ENCODE measurements around the gene CYP4Z1. TPM values are rescaled to one million over a fixed set of nuclear protein-coding genes. Genes with fewer than 3 reads are reported as not detected.

Gene CYP4Z1
- total RNA-seq, 1 experiment from 2014 or later: not detected

- TF ChIP-seq REST (IDR thresholded peaks at IDR 0.05; ENCODE audit: low read depth) (no peak), SIN3A (IDR thresholded peaks at IDR 0.05; ENCODE audit: low read depth) (no peak)
Observed at GRCh38 chr1:47161298-47162040, 94.4 kb downstream of the CYP4Z1 start (continued).

DNA sequence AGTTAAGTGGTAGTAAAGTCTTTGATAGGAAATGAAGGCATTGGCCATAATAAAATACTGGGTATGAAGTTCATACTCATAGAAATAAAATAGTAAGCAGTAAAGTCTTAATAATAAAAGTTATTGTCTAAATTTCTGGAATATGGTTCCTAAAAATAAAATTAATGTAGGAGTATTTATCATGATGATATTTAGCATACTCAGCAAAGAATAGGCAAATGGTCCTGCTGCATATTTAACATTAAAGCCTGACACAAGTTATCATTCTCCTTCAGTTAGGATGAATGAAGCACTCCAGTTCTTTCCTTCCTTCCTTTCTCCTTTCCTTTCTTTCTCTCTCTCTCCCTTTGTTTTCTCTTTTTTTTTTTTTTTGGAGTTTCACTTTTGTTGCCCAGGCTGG lies 97.5 kb downstream of the CYP4Z1 start:
- POLR2A ChIA-PET: no interaction called here
- Histone ChIP-seq H3K4me1 (ENCODE audit: control insufficient read depth in 1 of 2, insufficient read depth in 2 of 2, low read length in 2 of 2) (no peaks in the 10 kb centered on the region), H3K4me3 (replicated peaks in 1 of 2; ENCODE audit: low read depth in 1 of 2, low read length in 2 of 2) (no peak overlapping the region), H3K36me3 (ENCODE audit: control insufficient read depth in 1 of 2, insufficient read depth in 2 of 2, low read length in 2 of 2) (no peaks in the 10 kb centered on the region), H3K4me2 (ENCODE audit: low read length) (no peak overlapping the region), H2AFZ (ENCODE audit: low read depth, low read length, poor library complexity, severe bottlenecking) (no peak overlapping the region), H3K27ac (ENCODE audit: low read depth, low read length) (no peak overlapping the region), H3K9ac (ENCODE audit: low read length) (no peak overlapping the region), H3K27me3 (ENCODE audit: insufficient read depth, low read length) (no peaks in the 10 kb centered on the region), H3K79me2 (ENCODE audit: insufficient read depth, low read length) (no peaks in the 10 kb centered on the region), H3K9me2 (ENCODE audit: insufficient read depth) (no peaks in the 10 kb centered on the region), H3K9me3 (ENCODE audit: control insufficient read depth in 1 of 2, insufficient read depth in 1 of 2, low read depth in 1 of 2, low read length in 2 of 2) (no peaks in the 10 kb centered on the region), H4K20me1 (ENCODE audit: insufficient read depth) (no peaks in the 10 kb centered on the region)
- CTCF ChIA-PET: no interaction called here
- ATAC-seq (no peak), DNase-seq (ENCODE audit: low read depth, low spot score) (no peak)
- RAD21 ChIA-PET (ENCODE audit: low non-redundant PET in 1 of 2, low total read pairs in 2 of 2, uncharacterized antibody in 2 of 2, unreplicated experiment in 2 of 2): no interaction called here
- intact Hi-C loops (cut with micrococcal nuclease): no loop called here
- no TSS peak for BruUV-seq (replicated peaks)
- TF ChIP-seq, protein P1, sequence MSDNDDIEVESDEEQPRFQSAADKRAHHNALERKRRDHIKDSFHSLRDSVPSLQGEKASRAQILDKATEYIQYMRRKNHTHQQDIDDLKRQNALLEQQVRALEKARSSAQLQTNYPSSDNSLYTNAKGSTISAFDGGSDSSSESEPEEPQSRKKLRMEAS (IDR thresholded peaks at IDR 0.05): no peak
- TF ChIP-seq EZH2 (IDR thresholded peaks at IDR 0.05): no peak
- TF ChIP-seq EGR1 (IDR thresholded peaks at IDR 0.05; ENCODE audit: low read depth): no peak
- no peak for TF ChIP-seq SRF (IDR thresholded peaks at IDR 0.05; ENCODE audit: low read depth)
- TF ChIP-seq TCF7L2 (IDR thresholded peaks at IDR 0.05; ENCODE audit: borderline replicate concordance, extremely low read depth, insufficient read depth, insufficient read length): no peak
- no peak for TF ChIP-seq RAD21 (IDR thresholded peaks at IDR 0.05; ENCODE audit: low read depth)
- no peak for TF ChIP-seq ELF1 (IDR thresholded peaks at IDR 0.05; ENCODE audit: borderline replicate concordance, low read depth)
- no peak for TF ChIP-seq REST (IDR thresholded peaks at IDR 0.05; ENCODE audit: low read depth)
- TF ChIP-seq SIN3A (IDR thresholded peaks at IDR 0.05; ENCODE audit: low read depth): no peak
- TF ChIP-seq YY1 (IDR thresholded peaks at IDR 0.05; ENCODE audit: extremely low read depth, insufficient replicate concordance, low read depth, low read length): no peak
- no peak for TF ChIP-seq EZH2phosphoT487 (IDR thresholded peaks at IDR 0.05; ENCODE audit: borderline replicate concordance)
- TF ChIP-seq FOSL1 (IDR thresholded peaks at IDR 0.05; ENCODE audit: low read depth): no peak
- TF ChIP-seq ZBTB33 (IDR thresholded peaks at IDR 0.05; ENCODE audit: extremely low read depth, insufficient replicate concordance, low read length): no peak
- no peak for TF ChIP-seq ZNF274 (IDR thresholded peaks at IDR 0.05; ENCODE audit: low read depth, low read length)
